NCI-H187 treated with DMSO at 0.1 percent for 48 hours (cell line): ENCODE data around the gene IPO11.

Experiments
- DNase-seq: peaks from one replicate; lab custom pipeline; 2025; lab: John Stamatoyannopoulos, UW

Gene IPO11

GRCh38 chr5:62572918-62573514, 160.5 kb downstream of the IPO11 start:
- no peak for DNase-seq

- no peak for DNase-seq
Measured at GRCh38 chr5:62574599-62574998, 162.0 kb downstream of the IPO11 start.

DNA sequence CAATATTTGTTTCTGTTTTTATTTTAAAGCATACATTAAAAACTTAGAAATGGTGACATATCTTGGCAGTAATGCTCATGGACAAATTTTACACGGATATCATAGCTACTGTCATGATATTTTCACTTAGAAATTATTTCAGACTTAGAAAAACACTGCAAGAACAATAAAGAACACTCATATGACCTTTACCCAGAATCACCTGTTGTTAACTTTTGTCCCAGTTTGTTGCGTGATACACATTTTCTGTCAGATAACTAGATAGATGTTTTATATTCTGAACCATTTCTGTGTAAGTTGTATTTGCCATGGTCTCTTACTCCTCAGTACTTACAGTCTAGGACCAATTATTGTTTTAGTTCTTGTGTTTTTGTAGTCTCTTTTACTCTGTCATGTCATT, 162.5 kb downstream of the IPO11 start:
- no peak for DNase-seq

DNA sequence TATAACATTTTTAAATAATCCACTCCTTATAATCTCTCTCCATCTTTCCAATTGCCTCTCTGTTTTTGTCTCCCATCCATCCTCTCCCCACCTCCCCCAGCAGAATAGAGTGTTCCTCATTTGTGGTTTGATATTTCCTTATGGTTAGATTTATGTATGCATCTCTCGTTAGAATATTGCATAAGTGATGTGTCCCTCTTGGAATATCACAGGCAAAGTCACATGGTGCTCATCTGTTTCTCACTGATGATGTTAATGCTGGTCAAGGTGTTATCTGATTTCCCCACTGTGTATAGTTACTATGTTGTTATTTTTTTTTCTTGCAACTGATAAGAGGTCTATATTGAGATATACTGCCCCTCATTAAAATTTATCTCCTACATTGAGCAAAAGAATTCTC, 162.9 kb downstream of the IPO11 start:
- DNase-seq = no peak

GRCh38 chr5:62576570-62577170, 164.1 kb downstream of the IPO11 start:
- no peak for DNase-seq

GRCh38 chr5:62577488-62577887, 164.9 kb downstream of the IPO11 start:
- no peak for DNase-seq

- DNase-seq = no peak
Measured at GRCh38 chr5:62578540-62578939, 166.0 kb downstream of the IPO11 start, which contains the start of gene LRRC70. LRRC70 (plus strand) TSS chr5:62578819; CDS start chr5:62579439, 620 bp downstream.

DNA sequence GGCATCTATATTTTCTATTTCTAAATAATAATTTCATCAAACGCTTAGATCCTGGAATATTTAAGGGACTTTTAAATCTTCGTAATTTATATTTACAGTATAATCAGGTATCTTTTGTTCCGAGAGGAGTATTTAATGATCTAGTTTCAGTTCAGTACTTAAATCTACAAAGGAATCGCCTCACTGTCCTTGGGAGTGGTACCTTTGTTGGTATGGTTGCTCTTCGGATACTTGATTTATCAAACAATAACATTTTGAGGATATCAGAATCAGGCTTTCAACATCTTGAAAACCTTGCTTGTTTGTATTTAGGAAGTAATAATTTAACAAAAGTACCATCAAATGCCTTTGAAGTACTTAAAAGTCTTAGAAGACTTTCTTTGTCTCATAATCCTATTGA, 167.2 kb downstream of the IPO11 start:
- no peak for DNase-seq

DNA sequence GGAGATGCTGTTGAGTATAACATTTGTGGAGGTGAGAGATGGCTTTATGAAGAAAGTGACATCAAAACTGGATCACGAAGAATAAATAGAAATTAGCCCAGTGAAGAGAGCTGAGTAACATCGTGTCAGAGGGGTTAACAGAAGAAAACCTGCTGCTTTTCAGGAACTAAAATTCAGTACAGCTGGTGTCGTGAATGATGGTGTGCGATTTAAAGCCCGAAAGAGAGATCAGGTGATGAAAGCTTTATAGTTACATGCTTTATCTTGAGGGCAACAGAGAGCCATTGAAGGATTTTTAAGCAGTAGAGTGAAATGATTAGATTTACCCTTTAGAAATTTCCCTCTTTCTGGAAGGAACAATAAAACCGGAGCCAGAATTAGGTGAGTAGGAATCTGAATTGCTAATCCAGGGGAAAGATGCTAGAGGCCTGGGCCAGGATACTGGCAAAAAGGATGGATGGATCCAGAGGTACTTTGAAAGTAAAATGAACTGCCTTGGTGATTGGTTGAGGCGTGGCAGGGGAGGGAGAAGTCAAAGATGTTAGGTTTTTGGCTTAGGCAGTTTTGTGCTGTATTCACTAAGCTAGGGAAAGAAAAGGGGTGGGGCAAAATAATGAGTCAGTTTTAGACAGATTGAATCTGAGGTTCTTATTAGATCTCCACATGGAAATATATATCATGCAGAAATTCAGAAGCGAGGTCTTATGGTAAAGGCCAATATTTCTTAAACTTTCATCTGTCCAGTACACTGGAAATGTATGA, 169.5 kb downstream of the IPO11 start:
- DNase-seq = no peak

GRCh38 chr5:62584391-62584790, 171.8 kb downstream of the IPO11 start:
- DNase-seq = no peak

- DNase-seq = no peak
Measured at GRCh38 chr5:62585306-62585705, 172.7 kb downstream of the IPO11 start.

- no peak for DNase-seq
Measured at GRCh38 chr5:62585751-62586150, 173.2 kb downstream of the IPO11 start.

- DNase-seq = no peak
Measured at GRCh38 chr5:62587737-62588136, 175.2 kb downstream of the IPO11 start.

DNA sequence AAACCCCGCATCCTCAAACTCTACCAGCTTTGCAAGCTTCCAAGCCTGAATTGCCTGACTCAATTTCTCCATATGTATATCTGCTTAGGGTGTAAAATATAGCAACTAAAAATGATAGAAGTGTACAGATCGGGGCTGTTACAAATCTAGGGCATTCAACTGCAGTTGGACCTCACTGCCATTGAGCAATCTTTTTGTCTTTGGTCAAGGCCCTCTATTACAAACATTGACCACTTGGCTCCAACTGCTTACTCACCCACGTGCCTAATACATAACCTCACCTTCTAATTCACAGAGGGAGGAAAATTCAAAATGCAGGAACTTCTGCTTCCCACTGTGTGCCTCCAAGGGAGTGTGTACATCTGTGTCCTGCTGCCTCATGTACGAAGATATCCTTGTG, 176.1 kb downstream of the IPO11 start:
- DNase-seq = no peak

DNA sequence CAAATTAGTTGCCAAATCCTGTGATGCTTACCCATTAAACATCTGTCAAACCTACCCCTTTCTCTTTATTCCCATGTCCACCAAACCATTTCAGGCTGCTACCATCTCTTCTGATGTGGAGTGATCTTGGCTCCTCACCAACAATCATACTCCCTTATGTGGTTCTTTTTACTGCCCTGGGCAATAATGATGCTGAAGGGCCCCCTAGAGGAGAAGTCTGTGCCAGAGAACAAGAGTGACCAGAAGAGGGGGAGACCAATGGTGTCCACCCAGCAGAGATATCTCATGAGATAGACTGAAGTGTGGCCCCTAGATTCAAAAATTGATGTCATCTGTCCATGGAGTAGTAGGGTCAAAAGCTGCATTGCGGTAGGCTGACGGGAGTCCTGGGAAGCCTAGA, 176.9 kb downstream of the IPO11 start:
- DNase-seq = no peak

DNA sequence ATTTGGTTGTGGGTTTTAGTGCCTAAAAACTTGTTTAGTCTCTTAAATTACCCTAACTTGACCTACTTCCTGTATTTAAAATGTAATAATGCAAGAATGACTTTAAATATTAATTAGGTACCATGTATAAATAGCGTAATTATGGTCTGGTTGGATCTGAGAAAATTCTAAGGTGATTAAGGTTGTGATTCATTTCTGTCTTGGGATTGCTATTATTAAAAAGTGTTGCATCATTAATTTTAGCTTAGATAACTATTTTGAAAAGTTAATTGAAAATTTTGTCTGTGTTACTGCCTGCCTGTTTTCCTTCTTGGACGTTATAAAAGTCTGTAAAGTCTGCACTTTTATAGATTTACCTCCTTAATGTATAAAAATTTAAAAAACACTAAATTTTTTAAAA, 177.8 kb downstream of the IPO11 start:
- DNase-seq = no peak

- DNase-seq = no peak
Measured at GRCh38 chr5:62592558-62592957, 180.0 kb downstream of the IPO11 start.

- no peak for DNase-seq
Measured at GRCh38 chr5:62593331-62593730, 180.8 kb downstream of the IPO11 start.

DNA sequence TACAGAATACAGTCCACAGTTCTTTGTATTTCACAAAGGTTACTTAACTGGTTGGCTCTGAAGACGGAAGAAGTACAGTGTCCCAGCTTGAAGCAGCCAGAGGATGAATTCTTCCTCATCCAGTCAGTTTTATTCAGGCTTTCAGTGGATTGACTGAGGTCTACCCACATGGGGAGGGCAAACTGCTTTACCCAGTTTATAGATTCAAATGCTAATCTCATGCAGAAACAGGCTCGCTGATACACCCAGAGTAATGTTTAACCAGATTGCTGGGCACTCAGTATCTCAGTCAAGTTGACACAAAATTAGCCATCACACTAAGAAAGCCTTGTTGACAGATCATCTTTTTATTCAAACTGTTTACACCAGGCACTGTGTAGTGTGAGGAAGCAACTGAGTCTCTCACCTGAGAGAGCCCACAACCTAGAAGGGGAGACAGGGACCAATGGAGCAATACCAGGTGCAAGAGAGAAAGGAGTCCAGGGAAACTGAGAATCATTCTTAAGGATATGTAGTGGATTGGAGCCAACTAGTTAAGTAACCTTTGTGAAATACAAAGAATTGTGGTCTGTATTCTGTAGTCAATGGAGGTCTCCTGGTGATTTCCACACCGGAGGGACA, 181.9 kb downstream of the IPO11 start:
- no peak for DNase-seq

DNA sequence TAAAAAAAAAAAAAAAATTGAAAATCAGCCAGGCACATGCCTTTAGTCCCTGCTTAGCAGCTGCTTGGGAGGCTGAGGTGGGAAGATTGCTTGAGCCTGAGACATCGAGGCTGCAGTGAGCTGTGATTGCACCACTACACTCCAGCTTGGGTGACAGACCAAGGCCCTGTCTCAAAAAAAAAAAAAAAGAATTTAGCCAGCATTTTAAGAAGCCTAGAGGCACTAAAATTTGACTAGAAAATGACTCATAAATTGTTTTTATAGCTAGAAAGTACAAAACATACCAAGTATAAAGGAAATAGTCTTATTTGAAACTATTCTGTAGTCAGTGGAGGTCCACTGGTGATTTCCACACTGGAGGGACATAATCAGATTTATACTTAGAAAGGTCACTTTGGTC, 183.5 kb downstream of the IPO11 start:
- DNase-seq = no peak

DNA sequence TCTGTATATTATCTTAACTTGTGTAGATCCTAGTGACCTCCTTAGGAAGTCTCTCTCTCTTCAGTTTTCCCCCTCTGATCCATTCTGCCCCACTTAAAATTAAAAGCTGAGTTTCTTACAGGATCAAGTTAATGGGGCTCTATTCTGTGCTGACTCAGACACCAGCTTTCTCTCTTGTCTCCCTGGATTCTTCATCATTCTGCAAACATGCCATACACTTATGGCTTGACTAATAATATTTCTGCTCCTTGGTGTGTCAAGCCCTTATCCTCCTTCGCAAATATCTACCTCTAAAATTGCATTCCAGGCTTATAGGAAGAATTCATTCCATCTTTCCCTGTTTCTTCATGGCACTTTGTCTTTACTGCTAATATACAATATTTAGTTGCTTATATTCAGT, 184.1 kb downstream of the IPO11 start:
- DNase-seq = no peak

GRCh38 chr5:62597314-62597713, 184.8 kb downstream of the IPO11 start:
- DNase-seq = no peak
